AG10803 (cell line): ENCODE measurements around the gene CLDN5.
"Not testable (repeated sequence)": the region's sequence is repeated elsewhere in the genome, so short reads cannot be mapped to it uniquely, and the experiment has no call there.

Experiments used
- DNase-seq: peaks from one replicate; pipeline ENCODE4 v3.0.0; 2010; ENCODE audit warnings: low read depth
- H3K4me3 ChIP-seq: 2 replicates; pipeline ENCODE4 v1.5.1; 2011; ENCODE audit warnings: mild to moderate bottlenecking, low read length, control low read depth
- CTCF ChIP-seq: conservative IDR thresholded peaks from 2 replicates; pipeline ENCODE4 v1.5.1; 2011; ENCODE audit warnings: mild to moderate bottlenecking, low read length, control low read depth, inconsistent platforms

The CLDN5 gene

GRCh38 chr22:19533857-19534256 is 9.6 kb upstream of the CLDN5 start:
- TF ChIP-seq CTCF: no peak
- DNase-seq: no peak
- no peak overlapping the region for H3K4me3 ChIP-seq

GRCh38 chr22:19533049-19533626 is 8.9 kb upstream of the CLDN5 start:
- no peak for DNase-seq
- TF ChIP-seq CTCF: no peak
- H3K4me3 ChIP-seq: no peak overlapping the region

GRCh38 chr22:19531327-19531726 is 7.1 kb upstream of the CLDN5 start:
- not testable (repeated sequence) for DNase-seq, H3K4me3 ChIP-seq

- H3K4me3 ChIP-seq: no peak overlapping the region
- DNase-seq: no peak
- no peak for TF ChIP-seq CTCF
These were observed 6.5 kb upstream of the CLDN5 start for GRCh38 chr22:19530751-19531150.

- DNase-seq: no peak
- no peak for TF ChIP-seq CTCF
- H3K4me3 ChIP-seq: no peak overlapping the region
These were observed 5.6 kb upstream of the CLDN5 start for GRCh38 chr22:19529811-19530210.

- no peak overlapping the region for H3K4me3 ChIP-seq
- TF ChIP-seq CTCF: no peak
- no peak for DNase-seq
These were observed 3.7 kb upstream of the CLDN5 start for GRCh38 chr22:19527861-19528417.

- no peak for DNase-seq
- H3K4me3 ChIP-seq: no peak overlapping the region
- no peak for TF ChIP-seq CTCF
These were observed 3.1 kb upstream of the CLDN5 start for GRCh38 chr22:19527321-19527721.

GRCh38 chr22:19526702-19527111 is 2.5 kb upstream of the CLDN5 start:
- no peak for DNase-seq
- no peak for TF ChIP-seq CTCF
- H3K4me3 ChIP-seq: no peak overlapping the region
